GM12801 (cell line): ENCODE measurements around the gene GALK1.

Experiments
- TF ChIP-seq, protein P1 (sequence below): IDR thresholded peaks from one replicate; pipeline ENCODE4 v1.5.1; 2011; ENCODE audit warnings: control low read depth; ENCODE audit not compliant: insufficient read length; ENCODE audit errors: extremely low read depth

Gene GALK1

DNA sequence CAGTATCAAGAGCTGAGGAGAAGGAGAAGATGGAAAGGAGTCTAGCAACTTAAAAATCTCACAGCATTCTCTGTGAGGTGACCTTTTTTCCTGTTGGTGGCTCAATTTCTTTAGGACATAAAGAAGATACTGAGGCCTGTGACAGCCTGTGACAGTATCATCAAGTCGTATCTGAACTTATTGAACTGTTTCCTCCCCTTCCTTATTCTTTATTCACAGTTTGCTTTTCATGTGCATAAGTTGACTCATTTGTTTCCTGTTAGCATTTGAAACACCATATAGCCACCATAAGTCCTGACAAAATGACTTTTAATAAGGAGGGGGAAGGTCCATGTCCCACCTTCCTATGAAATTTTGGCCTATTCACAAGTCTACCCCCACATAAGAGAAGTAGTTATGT is 28.5 kb upstream of the GALK1 start:
- TF ChIP-seq, protein P1, sequence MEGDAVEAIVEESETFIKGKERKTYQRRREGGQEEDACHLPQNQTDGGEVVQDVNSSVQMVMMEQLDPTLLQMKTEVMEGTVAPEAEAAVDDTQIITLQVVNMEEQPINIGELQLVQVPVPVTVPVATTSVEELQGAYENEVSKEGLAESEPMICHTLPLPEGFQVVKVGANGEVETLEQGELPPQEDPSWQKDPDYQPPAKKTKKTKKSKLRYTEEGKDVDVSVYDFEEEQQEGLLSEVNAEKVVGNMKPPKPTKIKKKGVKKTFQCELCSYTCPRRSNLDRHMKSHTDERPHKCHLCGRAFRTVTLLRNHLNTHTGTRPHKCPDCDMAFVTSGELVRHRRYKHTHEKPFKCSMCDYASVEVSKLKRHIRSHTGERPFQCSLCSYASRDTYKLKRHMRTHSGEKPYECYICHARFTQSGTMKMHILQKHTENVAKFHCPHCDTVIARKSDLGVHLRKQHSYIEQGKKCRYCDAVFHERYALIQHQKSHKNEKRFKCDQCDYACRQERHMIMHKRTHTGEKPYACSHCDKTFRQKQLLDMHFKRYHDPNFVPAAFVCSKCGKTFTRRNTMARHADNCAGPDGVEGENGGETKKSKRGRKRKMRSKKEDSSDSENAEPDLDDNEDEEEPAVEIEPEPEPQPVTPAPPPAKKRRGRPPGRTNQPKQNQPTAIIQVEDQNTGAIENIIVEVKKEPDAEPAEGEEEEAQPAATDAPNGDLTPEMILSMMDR = no peak

DNA sequence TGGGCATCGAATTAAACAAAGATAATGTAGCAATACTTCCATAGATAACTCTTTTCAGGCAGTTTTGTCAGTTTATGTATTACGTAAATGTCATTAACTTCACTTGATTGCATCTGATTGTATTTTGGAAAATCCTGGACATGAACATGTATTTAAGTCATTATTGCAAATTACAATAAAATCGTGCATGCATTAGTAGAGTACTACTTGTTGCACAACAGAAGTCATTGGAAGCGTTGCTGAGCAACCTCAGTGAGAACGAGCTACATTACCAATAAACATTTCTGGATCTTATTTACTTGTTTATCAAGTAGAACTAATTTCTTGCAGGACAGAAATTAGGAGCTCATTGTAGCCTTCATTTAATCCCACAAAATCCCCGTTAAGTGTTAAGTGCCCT is 26.3 kb upstream of the GALK1 start:
- TF ChIP-seq, protein P1 = no peak

DNA sequence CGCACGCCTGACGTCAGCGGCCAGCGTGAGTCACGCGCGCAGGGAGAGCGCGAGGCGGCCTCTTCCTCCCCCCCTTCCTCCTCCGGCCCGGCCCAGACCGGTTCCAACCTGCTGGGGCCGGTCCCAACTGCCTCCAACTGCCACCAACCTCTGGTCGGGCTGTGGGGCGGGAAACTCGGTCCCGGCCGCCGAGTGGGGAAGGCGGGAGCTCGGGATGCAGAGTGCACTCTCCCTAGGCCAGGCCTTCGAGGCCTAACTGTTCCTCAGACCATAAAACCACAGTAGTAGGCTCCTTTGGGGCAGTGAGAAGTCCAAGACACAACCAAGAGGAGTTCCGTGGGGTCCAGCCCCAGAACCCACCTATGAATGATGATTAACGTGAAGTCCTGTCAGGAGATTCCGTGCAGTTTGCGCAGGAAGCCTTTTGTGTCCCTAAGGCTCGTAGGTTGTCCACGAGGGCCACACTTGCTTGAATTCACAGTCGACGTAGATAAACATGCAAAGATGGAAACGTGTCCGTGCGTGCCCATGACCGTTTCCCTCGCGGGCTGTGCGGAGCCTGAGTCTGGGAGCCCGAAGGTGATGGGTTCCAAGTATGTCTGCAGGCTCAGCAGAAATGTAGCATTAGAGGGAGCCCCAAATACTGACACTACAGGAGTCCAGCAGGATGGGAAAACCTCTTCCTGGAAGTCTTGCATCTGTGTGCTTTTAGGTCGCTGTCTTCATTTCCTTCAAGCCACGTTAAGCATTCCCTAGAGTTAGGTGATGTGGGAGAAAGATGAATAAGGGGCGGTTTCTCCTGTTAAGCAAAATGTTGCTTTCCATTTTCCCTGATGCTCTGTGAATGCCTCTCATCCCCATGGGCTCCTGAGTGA is 20.3 kb upstream of the GALK1 start:
- TF ChIP-seq, protein P1 = no peak

DNA sequence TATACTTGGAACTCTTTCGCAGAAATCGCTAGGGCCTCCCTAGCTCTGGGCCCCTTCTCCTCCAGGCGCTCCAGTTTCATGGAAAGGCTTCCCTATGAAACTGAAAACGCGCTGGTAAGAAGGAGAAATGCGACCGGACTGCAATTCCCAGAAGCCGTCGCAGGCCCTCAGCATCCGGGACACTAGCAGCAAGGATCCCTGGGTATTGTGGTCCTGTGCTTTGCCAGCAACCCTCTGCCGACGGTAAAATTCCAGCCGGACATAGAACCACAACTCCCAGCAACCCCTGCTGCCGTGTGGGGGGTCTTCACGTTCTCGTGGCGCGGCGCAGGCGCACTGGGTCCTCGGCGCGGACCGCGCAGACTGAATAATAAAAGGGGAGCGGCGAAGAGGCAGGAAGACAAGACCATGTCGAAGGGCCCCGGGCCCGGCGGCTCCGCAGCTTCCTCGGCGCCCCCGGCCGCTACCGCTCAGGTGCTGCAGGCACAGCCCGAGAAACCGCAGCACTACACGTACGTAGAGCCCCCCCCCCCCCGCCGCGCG is 19.6 kb upstream of the GALK1 start, which contains the start of gene UNK:
UNK (plus strand) TSS at position 334 of the 543 bp plus-strand sequence; CDS start at position 409, 75 bp downstream.
- TF ChIP-seq, protein P1 = no peak

DNA sequence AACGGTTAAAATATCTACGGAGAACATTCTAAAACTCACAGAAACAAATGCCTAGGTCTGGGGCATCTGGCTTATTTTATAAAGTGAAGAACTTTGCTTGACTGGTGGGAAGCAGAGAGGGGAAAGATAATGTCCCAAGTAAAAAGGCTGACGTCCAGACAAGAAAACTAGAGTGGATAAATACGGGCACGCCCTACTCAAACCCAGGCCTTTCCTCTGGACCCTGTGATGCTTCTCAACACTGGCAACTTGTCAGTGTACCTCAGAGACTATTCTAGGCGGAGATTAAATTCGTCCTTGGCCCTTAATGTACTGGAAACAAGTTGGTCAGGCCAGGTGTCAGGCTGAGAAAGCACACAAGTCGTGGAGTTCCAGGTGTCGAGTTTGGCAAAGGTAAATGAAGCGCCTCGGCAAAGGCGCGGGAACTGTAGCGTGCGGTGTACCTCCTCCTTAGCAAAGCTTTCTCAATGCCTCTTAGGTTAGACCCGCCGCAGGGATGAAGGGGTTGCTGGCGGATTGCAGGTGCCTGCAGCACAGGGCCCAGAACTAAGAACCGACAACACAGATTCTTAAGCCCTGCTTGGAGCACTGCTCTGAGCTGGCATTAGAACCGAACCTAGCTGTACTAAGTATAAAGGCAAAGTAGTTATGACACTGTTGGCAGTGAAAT is 18.9 kb upstream of the GALK1 start:
- TF ChIP-seq, protein P1 = no peak

DNA sequence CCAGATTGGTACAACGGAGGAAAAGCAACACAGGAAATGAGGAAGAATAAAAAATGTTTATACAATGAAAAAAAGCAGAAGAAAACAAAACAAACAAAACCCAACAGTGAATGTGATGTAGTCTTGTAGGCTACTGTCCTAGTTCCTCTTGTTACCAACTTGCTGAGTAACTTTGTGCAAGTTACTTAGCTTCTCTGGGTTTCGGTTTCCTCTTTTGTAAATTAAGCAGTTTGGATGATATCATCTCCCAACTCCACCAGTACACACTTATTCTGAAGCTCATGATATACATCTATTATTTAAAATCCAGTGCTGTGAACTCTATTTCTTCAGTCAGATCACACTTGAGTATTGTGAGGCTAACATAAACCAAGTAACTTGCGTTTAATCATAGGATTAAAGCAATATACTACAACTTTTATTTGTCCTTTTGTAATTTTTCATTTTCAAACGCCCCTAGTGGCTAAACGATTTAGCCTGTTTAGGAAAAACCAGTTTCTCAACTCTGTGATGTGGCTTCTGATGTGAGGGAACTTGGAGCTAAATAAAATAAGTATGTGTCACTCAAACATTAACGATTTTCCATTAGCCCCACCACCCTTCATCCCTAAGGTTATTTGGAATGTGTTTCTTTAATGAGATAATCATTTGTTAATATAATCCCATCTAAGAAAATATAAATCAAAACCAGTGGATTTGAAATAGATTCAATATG is 18.2 kb upstream of the GALK1 start:
- TF ChIP-seq, protein P1 = no peak
